Sigmoid colon (tissue), 7 donors: ENCODE measurements around the gene ODAD4. TPM values are rescaled to one million over a fixed set of nuclear protein-coding genes. Genes with fewer than 3 reads are reported as not detected.

ENCODE experiments used
- DNase-seq: peaks from one replicate; pipeline ENCODE4 v3.0.0-alpha.2; 2019
- H3K27ac ChIP-seq, 4 donors: fragments of 200-600 bp; sonication (generic); one replicate each; pipeline ENCODE4 v1.5.1; 2016 to 2019; ENCODE audit warnings: mild to moderate bottlenecking in 1 of 4
- H3K27me3 ChIP-seq, 3 donors: fragments of 200-600 bp; sonication (generic); one replicate each; pipeline ENCODE4 v1.5.1; 2019; ENCODE audit warnings: mild to moderate bottlenecking in 1 of 3
- H3K36me3 ChIP-seq, 4 donors: fragments of 200-600 bp; sonication (generic); one replicate each; pipeline ENCODE4 v1.5.1; 2016 to 2019
- H3K4me1 ChIP-seq, 4 donors: fragments of 200-600 bp; sonication (generic); one replicate each; pipeline ENCODE4 v1.5.1; 2017 to 2019
- H3K4me3 ChIP-seq, 4 donors: fragments of 200-600 bp; sonication (generic); one replicate each; pipeline ENCODE4 v1.5.1; 2017 to 2019; ENCODE audit warnings: mild to moderate bottlenecking in 2 of 4, moderate library complexity in 1 of 4
- H3K9me3 ChIP-seq, 4 donors: fragments of 200-600 bp in 3 of 4; sonication (generic) in 3 of 4; one replicate each; pipeline versions ENCODE4 v1.5.1 to v1.6.1; 2013 to 2019
- CTCF ChIP-seq, 4 experiments: fragments of 450-650 bp in 3 of 4; fragments of 200-600 bp in 1 of 4; IDR thresholded peaks; one replicate each; pipeline ENCODE4 v1.5.1; 2016 to 2019; ENCODE audit warnings: antibody characterized with exemption in 4 of 4, mild to moderate bottlenecking in 3 of 4, moderate library complexity in 2 of 4
- EP300 ChIP-seq, 4 donors: sonication (generic); formaldehyde crosslinking; IDR thresholded peaks; one replicate each; pipeline ENCODE4 v1.6.1; 2017; ENCODE audit warnings: antibody characterized with exemption in 4 of 4
- POLR2A ChIP-seq, 2 donors: fragments of 450-650 bp; IDR thresholded peaks; one replicate each; pipeline ENCODE4 v1.6.1; 2016; ENCODE audit warnings: antibody characterized with exemption in 2 of 2, mild to moderate bottlenecking in 2 of 2, moderate library complexity in 2 of 2
- POLR2AphosphoS5 ChIP-seq, 4 donors: sonication (generic); formaldehyde crosslinking; IDR thresholded peaks; one replicate each; pipeline ENCODE4 v1.6.1; 2017; ENCODE audit warnings: antibody characterized with exemption in 4 of 4
- WGBS, 2 donors: extraction: QIAGEN DNeasy Blood & Tissue Kit; methylation state at CpG; one replicate each; pipeline ENCODE4 v1.1.7; 2013; 5-methylcytosine and 5-hydroxymethylcytosine counted together
- intact Hi-C: fragments of 100-400 bp; cut with DNase I; formaldehyde crosslinking; loops from one replicate; pipeline ENCODE4 v1.15.1; 2023
- polyA plus RNA-seq, 3 donors: library from polyadenylated mRNA; stranded (reverse); fragments of 200-250 nt; gene quantifications; one replicate each; pipeline ENCODE4 v1.2.3, GENCODE V29; 2013
- total RNA-seq, 4 donors: library from RNA; depleted of rRNA; stranded (reverse); fragments of >200 nt; gene quantifications; one replicate each; pipeline ENCODE4 v1.1.0, GENCODE V29; 2016
- donor health status: healthy with polysubstance abuse.
- donor health status: Bipolar disorder and iron deficiency.
- donor health status: healthy.

ODAD4 gene
- total and polyA plus RNA-seq, 7 donors: 0.41 to 2.2 (median 1.6) TPM; not detected in 2

GRCh38 chr17:41891135-41892020, 39.0 kb upstream of the ODAD4 start:
- H3K36me3 ChIP-seq: peaks cover 16 to 97% (median 57%) of the 10 kb centered on the region in 4 donors
- intact Hi-C loops: no loop called here
- H3K4me1 ChIP-seq: peaks cover 0 to 17% (median 10%) of the 10 kb centered on the region in 4 donors
- no peaks in the 10 kb centered on the region for H3K27me3 ChIP-seq
- no peak overlapping the region for H3K4me3 ChIP-seq
- DNase-seq: no peak
- H3K9me3 ChIP-seq: no peaks in the 10 kb centered on the region
- 96 to 98% methylated on average over 7 of the region's 7 CpGs for WGBS, 2 donors
- TF ChIP-seq CTCF (IDR thresholded peaks at IDR 0.05) (no peak), POLR2A (IDR thresholded peaks at IDR 0.05) (no peak), EP300 (IDR thresholded peaks at IDR 0.05) (no peak)
- H3K27ac ChIP-seq: no peak overlapping the region

GRCh38 chr17:41892021-41892376, 38.4 kb upstream of the ODAD4 start:
- Histone ChIP-seq H3K27me3 (no peaks in the 10 kb centered on the region), H3K4me1 (peaks cover 0 to 17% (median 10%) of the 10 kb centered on the region in 4 donors), H3K27ac (no peak overlapping the region), H3K4me3 (no peak overlapping the region), H3K36me3 (peaks cover 13 to 97% (median 57%) of the 10 kb centered on the region in 4 donors), H3K9me3 (no peaks in the 10 kb centered on the region)
- DNase-seq: no peak
- 97 to 98% methylated on average over 4 of the region's 4 CpGs for WGBS, 2 donors
- TF ChIP-seq POLR2AphosphoS5 (IDR thresholded peaks at IDR 0.05): no peak
- TF ChIP-seq EP300 (IDR thresholded peaks at IDR 0.05): no peak
- TF ChIP-seq CTCF (IDR thresholded peaks at IDR 0.05): no peak
- TF ChIP-seq POLR2A (IDR thresholded peaks at IDR 0.05): no peak
- intact Hi-C loops: no loop called here

GRCh38 chr17:41893384-41893783, 37.0 kb upstream of the ODAD4 start:
- no peak overlapping the region for H3K27ac ChIP-seq
- 80 to 94% methylated on average over 3 of the region's 3 CpGs for WGBS, 2 donors
- intact Hi-C loops: no loop called here
- no peaks in the 10 kb centered on the region for H3K27me3 ChIP-seq
- peaks cover 0 to 17% (median 10%) of the 10 kb centered on the region in 4 donors for H3K4me1 ChIP-seq
- no peak for TF ChIP-seq EP300 (IDR thresholded peaks at IDR 0.05)
- no peak for TF ChIP-seq POLR2AphosphoS5 (IDR thresholded peaks at IDR 0.05)
- no peak for TF ChIP-seq CTCF (IDR thresholded peaks at IDR 0.05)
- TF ChIP-seq POLR2A (IDR thresholded peaks at IDR 0.05): no peak
- DNase-seq: no peak
- peaks cover 4 to 97% (median 57%) of the 10 kb centered on the region in 4 donors for H3K36me3 ChIP-seq
- no peak overlapping the region for H3K4me3 ChIP-seq
- H3K9me3 ChIP-seq: no peaks in the 10 kb centered on the region

- DNase-seq: peak; percentile 85
- Histone ChIP-seq H3K27ac (peak overlapping the region; percentile 57 to 65 (median 61)), H3K4me3 (no peak overlapping the region), H3K9me3 (no peaks in the 10 kb centered on the region), H3K4me1 (peaks cover 0 to 17% (median 10%) of the 10 kb centered on the region in 4 donors), H3K27me3 (no peaks in the 10 kb centered on the region), H3K36me3 (peaks cover 4 to 96% (median 54%) of the 10 kb centered on the region in 4 donors)
- TF ChIP-seq POLR2A (IDR thresholded peaks at IDR 0.05) (no peak), CTCF (IDR thresholded peaks at IDR 0.05) (no peak), EP300 (IDR thresholded peaks at IDR 0.05) (peak in 1 of 4 donors; percentile 2), POLR2AphosphoS5 (IDR thresholded peaks at IDR 0.05) (peak in 3 of 4 donors; percentile 37 to 45 (median 38))
- intact Hi-C loops: no loop called here
- 68 to 73% methylated on average over 7 of the region's 7 CpGs for WGBS, 2 donors
Observed at GRCh38 chr17:41894791-41895331, 35.6 kb upstream of the ODAD4 start.
